ENCODE measurements around the gene SUSD3. TPM values are rescaled to one million over a fixed set of nuclear protein-coding genes. Genes with fewer than 3 reads are reported as not detected.

The SUSD3 gene
- total RNA-seq, 1 donor from 2014 or later = 0.26 TPM

DNA sequence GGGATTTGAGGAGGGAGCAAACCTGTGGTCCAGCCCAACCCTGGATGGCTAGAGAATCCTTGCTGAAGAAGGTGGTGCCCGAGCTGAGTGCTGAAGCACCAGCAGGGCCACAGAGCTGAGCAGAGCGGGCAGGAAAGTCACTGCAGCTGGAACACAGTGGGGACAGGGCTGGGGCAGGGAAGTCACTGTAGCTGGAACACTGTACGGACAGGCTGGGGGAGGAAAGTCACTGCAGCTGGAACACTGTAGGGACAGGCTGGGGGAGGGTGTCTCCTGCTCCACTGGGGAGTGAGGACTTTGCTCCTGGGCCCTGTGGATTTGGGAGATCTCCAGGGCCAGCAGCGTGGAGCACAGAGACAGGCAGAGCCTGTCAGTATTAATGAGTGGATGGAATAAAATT is 9.0 kb upstream of the SUSD3 start:
- Histone ChIP-seq H3K36me3 (ENCODE audit: control insufficient read depth, insufficient read depth, low read length) (no peaks in the 10 kb centered on the region), H3K4me3 (ENCODE audit: low read depth, low read length) (no peak overlapping the region), H3K27me3 (ENCODE audit: control insufficient read depth, insufficient read depth, low read length) (no peaks in the 10 kb centered on the region)
- FAIRE-seq (no peak), DNase-seq (ENCODE audit: low read depth) (no peak)
- TF ChIP-seq, protein P1, sequence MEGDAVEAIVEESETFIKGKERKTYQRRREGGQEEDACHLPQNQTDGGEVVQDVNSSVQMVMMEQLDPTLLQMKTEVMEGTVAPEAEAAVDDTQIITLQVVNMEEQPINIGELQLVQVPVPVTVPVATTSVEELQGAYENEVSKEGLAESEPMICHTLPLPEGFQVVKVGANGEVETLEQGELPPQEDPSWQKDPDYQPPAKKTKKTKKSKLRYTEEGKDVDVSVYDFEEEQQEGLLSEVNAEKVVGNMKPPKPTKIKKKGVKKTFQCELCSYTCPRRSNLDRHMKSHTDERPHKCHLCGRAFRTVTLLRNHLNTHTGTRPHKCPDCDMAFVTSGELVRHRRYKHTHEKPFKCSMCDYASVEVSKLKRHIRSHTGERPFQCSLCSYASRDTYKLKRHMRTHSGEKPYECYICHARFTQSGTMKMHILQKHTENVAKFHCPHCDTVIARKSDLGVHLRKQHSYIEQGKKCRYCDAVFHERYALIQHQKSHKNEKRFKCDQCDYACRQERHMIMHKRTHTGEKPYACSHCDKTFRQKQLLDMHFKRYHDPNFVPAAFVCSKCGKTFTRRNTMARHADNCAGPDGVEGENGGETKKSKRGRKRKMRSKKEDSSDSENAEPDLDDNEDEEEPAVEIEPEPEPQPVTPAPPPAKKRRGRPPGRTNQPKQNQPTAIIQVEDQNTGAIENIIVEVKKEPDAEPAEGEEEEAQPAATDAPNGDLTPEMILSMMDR (IDR thresholded peaks at IDR 0.05; ENCODE audit: insufficient read depth, low read length, severe bottlenecking) = no peak

DNA sequence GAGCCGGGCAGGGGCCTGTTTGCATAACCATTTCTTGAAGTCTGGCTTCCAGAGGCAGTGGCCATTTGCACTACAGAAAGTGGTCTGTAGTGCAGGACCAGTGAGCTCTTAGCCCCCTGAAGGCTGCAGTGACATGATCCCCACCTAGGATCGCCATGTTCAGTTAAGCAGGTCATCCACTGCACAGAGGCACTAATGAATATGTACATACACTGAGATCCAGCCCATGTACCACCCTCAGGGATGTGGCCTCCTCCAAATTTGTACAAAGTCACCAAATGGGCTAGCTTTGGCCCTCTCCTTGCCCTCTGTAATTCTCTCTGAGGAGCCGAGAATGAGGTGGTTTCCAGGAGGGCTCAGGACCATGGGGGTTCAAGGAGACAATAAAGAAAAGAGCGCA is 8.3 kb upstream of the SUSD3 start:
- no peaks in the 10 kb centered on the region for H3K36me3 ChIP-seq (ENCODE audit: control insufficient read depth, insufficient read depth, low read length)
- TF ChIP-seq, protein P1 (IDR thresholded peaks at IDR 0.05; ENCODE audit: insufficient read depth, low read length, severe bottlenecking) = no peak

DNA sequence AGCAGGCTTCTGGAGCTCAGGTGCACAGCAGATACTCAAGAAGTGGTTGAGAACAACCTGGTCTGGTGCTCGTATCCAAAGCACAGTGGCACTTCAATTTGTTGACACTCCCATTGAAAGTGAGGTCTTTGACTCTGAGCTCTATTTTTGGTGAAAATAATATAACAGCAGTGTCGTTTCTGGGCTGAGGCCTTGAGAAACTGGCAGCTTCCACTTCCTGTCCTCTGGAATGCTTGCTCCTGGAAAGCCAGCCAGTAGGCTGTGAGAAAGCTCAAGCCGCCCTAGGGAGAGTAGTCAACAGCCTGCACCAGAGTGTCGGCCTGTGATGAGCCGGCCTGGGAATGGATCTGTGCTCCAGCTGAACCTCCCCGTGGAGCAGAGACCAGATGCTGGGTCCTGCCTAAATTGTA is 6.8 kb upstream of the SUSD3 start:
- no peak for FAIRE-seq
- no peak for DNase-seq (ENCODE audit: low read depth)
- H3K4me3 ChIP-seq (ENCODE audit: low read depth, low read length) = no peak overlapping the region
- H3K36me3 ChIP-seq (ENCODE audit: control insufficient read depth, insufficient read depth, low read length) = no peaks in the 10 kb centered on the region
- TF ChIP-seq, protein P1 (IDR thresholded peaks at IDR 0.05; ENCODE audit: insufficient read depth, low read length, severe bottlenecking) = no peak
- no peaks in the 10 kb centered on the region for H3K27me3 ChIP-seq (ENCODE audit: control insufficient read depth, insufficient read depth, low read length)

More for the DNA sequence above, 8.3 kb upstream of the SUSD3 start:
- Histone ChIP-seq H3K27me3 (ENCODE audit: control insufficient read depth, insufficient read depth, low read length) (no peaks in the 10 kb centered on the region), H3K4me3 (ENCODE audit: low read depth, low read length) (no peak overlapping the region)
- FAIRE-seq = no peak
- DNase-seq (ENCODE audit: low read depth) = no peak

DNA sequence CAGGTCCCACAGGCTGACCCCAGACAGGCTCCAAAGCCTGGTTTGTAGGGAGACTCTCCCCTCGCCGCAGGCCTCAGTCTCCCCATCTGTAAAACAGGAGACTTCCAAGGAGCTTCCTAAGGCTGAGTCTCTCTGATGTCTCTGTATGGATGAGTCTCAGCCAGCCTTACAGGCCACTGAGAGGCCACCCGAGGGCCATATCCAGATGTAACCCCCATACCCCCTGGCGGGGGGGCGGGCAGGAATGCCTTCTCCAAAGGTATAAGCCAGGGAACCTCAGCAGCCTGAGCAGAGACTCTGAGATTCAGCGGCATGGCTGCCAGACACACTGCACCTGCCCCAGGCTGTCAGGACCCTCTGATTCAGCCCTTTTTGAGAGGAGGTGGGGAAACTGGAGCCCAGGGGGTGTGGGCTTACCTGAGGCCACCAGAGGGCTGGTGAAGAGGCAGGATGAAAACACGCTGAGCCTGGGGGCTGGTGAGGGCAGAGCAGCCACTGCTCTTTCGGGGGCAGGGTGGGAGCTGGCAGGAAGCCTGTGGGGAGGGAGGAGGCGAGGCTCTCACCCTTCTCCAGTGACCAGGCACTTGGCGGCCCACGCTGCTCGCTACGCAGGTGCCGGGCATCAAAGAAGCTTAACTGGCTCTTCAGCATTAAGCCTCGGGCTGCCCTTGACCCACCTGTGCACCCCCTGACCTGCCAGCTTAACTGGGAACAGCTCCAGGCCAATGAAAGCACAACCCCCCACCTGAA is 5.5 kb upstream of the SUSD3 start:
- TF ChIP-seq, protein P1 (IDR thresholded peaks at IDR 0.05; ENCODE audit: insufficient read depth, low read length, severe bottlenecking) = no peak
- H3K36me3 ChIP-seq (ENCODE audit: control insufficient read depth, insufficient read depth, low read length) = no peaks in the 10 kb centered on the region
- DNase-seq (ENCODE audit: low read depth) = no peak
- FAIRE-seq = no peak
- H3K4me3 ChIP-seq (ENCODE audit: low read depth, low read length) = no peak overlapping the region
- no peaks in the 10 kb centered on the region for H3K27me3 ChIP-seq (ENCODE audit: control insufficient read depth, insufficient read depth, low read length)

DNA sequence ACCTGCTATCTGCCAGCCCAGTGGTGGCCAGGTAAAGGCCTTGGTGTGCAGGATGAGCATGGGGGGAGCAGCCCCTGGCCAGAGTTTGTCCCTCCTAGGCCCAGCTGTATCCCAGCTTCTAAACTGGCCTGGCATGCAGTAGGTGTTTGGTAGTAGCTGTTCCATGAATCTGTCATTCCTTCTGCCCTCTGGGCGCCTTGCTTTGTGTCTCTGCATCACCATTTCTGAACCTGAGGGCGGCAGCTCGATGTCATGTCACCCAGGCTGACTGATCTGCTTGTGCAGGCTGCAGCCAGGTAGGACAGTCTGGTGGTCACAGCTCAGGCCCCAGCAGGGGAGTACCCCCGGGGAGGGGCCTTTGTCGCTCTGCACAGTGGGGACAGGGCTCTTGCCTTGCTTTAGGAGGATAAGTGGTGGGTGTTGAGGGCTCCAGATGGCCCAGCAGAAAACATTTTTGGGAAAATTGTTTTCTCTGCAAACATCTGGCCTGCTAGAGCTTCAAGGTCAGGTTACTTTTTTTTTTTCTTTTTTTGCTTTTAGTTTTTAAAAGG is 4.6 kb upstream of the SUSD3 start:
- Histone ChIP-seq H3K27me3 (ENCODE audit: control insufficient read depth, insufficient read depth, low read length) (no peaks in the 10 kb centered on the region), H3K36me3 (ENCODE audit: control insufficient read depth, insufficient read depth, low read length) (no peaks in the 10 kb centered on the region), H3K4me3 (ENCODE audit: low read depth, low read length) (no peak overlapping the region)
- DNase-seq (ENCODE audit: low read depth) (no peak), FAIRE-seq (no peak)
- TF ChIP-seq, protein P1 (IDR thresholded peaks at IDR 0.05; ENCODE audit: insufficient read depth, low read length, severe bottlenecking) = no peak
